GM19455 (cell line): ENCODE data around the gene TSEN15.

ENCODE experiments used
- ATAC-seq: cut with Tn5 transposase; IDR thresholded peaks from one replicate; pipeline ENCODE4 v1.9.1; 2021; ENCODE audit not compliant: unreplicated experiment

TSEN15 gene

GRCh38 chr1:184052194-184052559, 647 bp downstream of the TSEN15 start:
- no peak for ATAC-seq

GRCh38 chr1:184052750-184053149, 1.2 kb downstream of the TSEN15 start:
- no peak for ATAC-seq

DNA sequence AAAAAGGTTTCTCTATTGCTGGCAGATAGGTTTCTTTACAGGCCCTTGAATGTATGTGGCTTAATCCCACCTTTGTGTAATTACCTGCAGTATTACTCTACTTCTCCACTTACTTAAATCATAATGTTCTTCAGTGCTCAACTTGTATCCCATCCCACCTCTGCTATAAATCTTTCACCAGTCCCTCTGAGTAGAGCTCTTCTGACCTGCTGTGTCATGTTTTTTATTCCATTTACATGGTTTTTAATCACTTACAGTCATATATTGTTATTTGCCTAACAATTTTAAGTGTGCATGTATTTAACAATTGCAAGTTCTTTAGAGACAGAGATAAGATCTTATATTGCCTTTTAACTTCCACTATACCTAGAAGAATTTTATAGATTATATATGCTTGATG, 2.4 kb downstream of the TSEN15 start:
- ATAC-seq, result no peak

GRCh38 chr1:184056921-184057555, 5.5 kb downstream of the TSEN15 start:
- ATAC-seq, result no peak

DNA sequence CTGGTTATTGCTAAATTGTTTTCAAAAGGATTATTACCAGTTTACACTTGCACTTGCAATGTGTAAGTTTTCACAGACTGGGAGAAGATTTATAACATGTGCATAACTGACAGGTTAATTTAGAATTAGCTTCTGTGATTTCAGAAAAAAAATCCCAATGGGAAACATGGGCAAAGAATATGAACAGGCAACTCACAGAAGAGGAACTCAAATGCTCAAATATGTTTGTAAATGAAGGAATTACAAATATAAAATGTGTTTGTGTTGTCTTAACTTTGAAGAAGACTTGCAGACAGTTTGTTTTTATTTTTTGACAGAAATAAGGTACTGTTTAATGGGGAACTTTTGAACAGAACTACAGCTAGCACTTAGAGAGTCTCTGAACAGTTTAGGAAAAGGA, 8.4 kb downstream of the TSEN15 start:
- ATAC-seq, result no peak

DNA sequence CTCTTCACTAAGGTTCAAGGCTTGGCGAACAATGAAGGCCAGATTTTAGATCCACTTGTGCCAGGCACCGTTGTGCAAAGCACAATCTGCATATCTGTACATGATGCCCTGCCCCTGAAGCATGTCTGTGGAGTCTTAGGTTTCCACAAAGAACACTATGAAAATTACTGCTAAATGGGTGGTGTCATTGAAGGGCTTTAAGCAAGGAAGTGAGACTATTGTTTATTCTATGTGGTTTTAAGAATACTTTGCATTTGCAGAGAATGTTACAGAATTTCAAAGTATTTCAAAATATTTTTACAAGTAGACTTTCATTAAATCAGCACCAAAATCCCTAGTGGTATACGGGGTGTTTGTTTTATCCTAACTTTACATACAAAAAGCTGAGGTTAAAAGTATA, 8.8 kb downstream of the TSEN15 start:
- no peak for ATAC-seq

DNA sequence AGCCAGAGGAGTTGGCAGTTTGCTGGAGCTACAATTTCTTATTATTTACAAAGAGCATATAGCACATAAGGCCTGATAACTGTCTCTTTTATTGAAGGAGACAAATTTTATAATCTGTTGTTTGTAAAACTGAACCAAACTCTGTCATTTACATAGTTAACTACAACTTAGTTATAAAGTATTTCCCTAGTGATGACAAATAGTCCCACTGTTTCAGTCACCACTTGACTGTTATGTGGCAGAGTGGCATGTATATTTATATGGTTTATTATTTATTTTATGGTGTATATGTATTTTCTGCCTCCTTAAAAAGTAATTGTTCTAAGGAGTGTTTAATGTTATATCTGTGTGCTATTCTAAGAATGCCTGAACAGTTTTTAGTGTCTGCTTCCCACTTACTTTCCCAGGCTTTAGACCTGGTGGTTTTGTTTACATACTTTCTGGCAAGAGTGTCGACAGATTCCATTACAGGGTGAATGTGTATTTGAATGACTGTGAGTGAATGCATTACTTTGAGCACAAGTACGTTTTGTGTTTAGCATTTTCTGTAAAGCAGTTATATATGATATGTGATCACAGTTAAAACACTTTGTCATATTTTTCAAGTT, 10.0 kb downstream of the TSEN15 start:
- ATAC-seq, result no peak

DNA sequence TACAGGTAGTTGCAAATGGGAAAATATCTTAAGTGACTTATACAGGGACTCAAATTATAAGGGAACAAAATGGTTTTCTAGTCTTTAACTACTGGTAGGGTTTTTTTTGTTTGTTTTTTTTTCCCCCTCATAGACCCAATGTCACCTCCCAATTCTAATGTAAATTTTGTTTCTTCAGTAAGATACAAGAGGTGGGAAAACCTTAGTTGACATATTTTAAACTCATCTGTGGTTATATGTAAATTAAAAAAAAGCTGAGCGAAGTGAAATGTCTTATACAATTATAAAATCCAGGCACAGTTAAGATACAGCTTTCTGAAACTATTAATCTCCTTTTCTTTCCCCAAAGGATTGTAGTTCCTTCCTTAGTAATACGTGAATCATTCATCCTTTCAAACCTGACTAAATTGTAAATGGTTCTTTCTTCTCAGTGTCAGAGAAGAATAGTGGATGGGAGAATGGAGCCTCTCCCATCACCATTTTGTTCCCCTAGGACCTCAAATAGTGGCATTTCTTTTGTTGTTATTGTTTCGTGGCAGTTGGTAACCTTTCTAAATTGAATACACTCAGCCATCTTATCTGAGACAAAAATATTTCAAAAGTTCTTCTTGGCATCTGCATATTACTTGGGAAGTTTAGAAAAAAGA, 11.2 kb downstream of the TSEN15 start:
- ATAC-seq, result no peak

DNA sequence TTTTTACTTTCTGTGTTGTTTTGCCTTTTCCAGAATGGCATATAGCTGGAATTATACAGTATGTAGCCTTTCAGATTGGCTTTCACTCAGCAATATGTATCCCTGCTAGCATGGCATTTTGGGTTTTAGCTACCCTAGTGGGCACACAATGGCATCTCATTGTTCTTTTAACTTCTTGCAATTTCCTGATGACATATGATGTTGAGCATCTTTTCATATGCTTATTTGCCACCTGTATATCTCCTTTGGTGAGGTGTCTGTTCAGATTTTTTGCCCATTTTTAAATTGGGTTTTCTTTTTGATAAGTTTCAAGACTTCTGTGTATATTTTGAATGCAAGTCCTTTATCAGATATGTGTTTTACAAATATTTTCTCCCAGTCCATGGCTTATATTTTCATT, 14.0 kb downstream of the TSEN15 start:
- ATAC-seq, result no peak

GRCh38 chr1:184068354-184068753, 16.8 kb downstream of the TSEN15 start:
- no peak for ATAC-seq

DNA sequence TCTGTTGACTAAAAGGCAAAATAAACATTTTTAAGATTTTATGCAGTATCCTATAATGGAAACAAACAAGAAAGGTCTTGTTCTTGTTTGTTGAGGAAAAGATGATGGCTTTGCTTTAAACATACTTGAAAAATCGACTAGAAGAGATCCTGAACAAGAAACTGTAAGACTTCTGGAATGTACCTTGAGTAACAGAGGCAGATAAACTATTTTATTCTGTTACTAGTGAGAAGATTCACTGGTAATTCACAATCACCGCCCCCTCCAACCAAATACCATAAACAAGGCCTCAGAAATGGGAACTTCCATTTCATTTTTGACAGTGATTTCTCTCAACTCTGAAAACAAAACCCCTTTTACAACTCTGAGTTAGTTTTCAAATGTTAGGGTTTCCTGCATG, 18.1 kb downstream of the TSEN15 start:
- ATAC-seq, result no peak

DNA sequence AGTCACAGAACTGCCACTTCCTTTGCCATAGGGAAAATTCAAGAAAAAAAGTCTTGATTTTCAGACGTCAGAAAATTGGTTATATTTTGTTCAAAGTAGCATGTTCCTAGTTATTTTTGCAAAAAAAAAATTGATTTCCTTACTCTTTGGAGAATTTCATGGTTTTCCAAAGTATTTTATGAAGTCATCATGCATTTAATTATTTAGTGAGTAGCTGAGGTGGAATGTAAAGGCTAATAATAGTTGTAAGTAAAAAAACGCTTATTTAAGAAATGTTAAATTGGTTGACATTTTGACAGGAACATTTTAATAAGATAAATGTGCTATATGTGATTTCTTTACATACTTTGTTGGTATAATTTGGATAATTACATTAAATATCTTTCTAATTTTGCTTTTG, 20.8 kb downstream of the TSEN15 start:
- no peak for ATAC-seq

- no peak for ATAC-seq
These were observed 22.9 kb downstream of the TSEN15 start for GRCh38 chr1:184074383-184074782.

DNA sequence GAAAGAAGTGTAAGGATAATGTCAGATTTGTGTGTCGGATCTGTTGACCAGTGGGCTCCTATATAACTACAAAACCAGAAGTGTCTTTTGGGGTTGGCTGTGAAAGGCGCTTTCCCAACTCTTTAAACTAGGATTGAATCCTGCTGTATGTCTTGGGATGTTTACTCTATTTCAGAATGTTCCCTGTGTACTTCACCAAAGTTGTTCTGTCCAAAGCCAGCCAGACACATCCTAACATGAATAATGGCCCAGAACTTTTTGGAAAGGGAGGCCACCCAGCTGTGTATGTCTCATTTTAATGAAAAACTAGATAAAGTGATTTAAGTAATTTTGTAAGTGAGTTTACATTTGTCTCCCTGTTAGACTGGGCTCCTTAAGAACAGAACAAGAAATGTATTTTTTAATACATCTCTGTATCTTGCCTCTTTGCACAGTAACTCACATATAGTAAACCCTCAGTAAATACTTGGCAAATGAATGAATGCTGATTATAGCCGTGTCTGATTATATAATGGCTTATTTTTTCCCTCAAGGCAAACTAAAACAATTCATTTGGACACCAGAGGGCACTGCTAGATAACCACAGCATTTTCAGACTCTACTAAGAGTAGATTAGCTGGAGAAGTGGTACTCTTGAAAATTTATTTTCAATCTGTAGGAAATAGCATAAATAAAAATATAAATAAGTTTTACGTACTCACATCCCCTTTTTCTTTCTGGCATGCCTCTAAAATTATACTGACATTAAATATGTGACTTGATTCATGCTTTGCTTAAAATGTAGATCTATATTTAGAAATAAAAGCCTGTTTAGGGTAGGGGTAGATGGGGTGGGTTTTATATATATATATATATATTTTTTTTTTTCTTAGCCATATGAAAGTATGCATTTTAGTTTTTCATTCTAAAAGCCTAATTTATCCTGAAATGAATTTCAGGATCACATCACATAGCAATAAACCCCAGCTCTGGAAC, 23.8 kb downstream of the TSEN15 start:
- ATAC-seq, result peak; percentile 55

- no peak for ATAC-seq
These were observed 27.2 kb downstream of the TSEN15 start for GRCh38 chr1:184078564-184079249.

DNA sequence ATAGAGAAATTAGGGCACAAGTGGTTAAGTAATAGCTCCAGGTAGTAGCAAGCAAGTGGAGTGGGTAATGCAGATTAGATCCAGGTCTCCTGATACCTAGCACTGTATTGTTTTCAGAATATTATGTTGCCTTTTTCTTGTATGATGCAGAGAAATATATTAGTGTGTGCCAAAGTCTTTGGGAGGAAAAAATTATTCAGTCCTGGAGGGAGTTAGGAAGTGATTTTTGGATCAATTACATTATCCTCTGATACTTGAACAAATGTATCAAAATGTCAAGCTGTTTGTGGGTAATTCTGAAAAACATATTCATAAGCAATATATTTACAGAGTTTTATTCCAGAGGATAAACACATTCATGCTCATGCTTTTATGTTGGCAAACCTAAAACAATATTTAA, 28.8 kb downstream of the TSEN15 start:
- ATAC-seq, result no peak

GRCh38 chr1:184082541-184083415, 31.2 kb downstream of the TSEN15 start:
- no peak for ATAC-seq

DNA sequence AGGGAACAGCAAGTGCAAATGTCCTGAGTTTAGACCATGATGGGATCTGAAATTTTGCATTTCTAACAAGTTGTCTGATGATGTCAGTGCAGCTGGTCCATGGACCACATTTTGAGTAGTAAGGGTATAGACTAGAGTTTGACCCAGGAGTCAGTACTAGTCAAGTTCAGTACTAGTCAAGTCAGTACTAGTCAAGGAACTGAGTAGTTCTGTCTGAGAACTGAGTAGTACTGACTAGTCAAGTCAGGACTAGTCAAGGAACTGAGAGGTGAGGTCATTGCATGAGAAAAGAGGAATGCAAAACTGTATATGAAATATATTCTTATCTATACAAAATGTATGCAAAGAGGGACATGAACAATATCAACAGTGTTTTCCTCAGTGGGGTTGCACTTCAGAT, 34.1 kb downstream of the TSEN15 start:
- no peak for ATAC-seq

- no peak for ATAC-seq
These were observed 36.5 kb downstream of the TSEN15 start for GRCh38 chr1:184088037-184088436.

DNA sequence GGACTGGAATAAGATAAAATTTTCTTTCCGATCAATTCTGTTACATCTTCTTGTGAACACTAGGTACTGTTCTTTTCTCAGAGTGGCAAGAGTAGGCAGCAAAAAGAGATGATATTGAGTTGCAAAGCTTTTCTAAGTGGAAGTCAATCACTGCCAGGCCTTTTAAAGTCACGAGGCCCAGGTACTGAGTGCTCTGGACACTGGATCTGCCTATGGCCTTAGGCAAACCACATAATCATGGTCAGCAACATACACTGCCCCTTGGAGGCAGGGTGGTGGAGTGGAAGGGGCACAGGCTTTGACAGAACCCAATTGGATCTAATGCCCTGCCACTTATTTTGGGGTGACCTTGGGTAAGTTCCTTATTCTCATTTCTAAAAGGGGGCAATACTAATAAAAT, 41.5 kb downstream of the TSEN15 start:
- ATAC-seq, result no peak
